K562 (cell line): ENCODE data around the gene SLC2A13. TPM values are rescaled to one million over a fixed set of nuclear protein-coding genes. Genes with fewer than 3 reads are reported as not detected.

Source experiments
- CHD2 ChIP-seq: IDR thresholded peaks from 2 replicates; pipeline ENCODE4 v1.6.1; 2011; ENCODE audit warnings: low read depth, low read length
- CTCFL ChIP-seq: IDR thresholded peaks from 2 replicates; pipeline ENCODE4 v1.6.1; 2011; ENCODE audit warnings: borderline replicate concordance, low read depth, mild to moderate bottlenecking, moderate library complexity, low read length; ENCODE audit not compliant: insufficient read depth, poor library complexity, severe bottlenecking
- ETV5 ChIP-seq: sonication (generic); formaldehyde crosslinking; IDR thresholded peaks from 2 replicates; pipeline ENCODE4 v1.4.0; 2020; ENCODE audit warnings: low read depth, mild to moderate bottlenecking, missing genetic modification reagents
- NFXL1 ChIP-seq: fragments of 450-650 bp; formaldehyde crosslinking; IDR thresholded peaks from 2 replicates; pipeline ENCODE4 v1.4.0; 2021; ENCODE audit warnings: mild to moderate bottlenecking
- SMC3 ChIP-seq: conservative IDR thresholded peaks from 2 replicates; pipeline ENCODE4 v1.6.1; 2011; ENCODE audit warnings: low read depth, low read length, improper control_type of control experiment; ENCODE audit not compliant: insufficient read depth
- USF1 ChIP-seq: sonication (generic); formaldehyde crosslinking; IDR thresholded peaks from 2 replicates; pipeline ENCODE4 v1.9.0; 2022; ENCODE audit warnings: mild to moderate bottlenecking, missing genetic modification reagents
- ZNF407 ChIP-seq: fragments of 450-650 bp; IDR thresholded peaks from 2 replicates; pipeline ENCODE4 v1.6.1; 2016; ENCODE audit warnings: low read depth
- ZNF668 ChIP-seq: fragments of 250-450 bp; sonication (Bioruptor Pico); IDR thresholded peaks from 2 replicates; pipeline ENCODE4 v1.8.0; 2022; ENCODE audit warnings: mild to moderate bottlenecking, inconsistent platforms
- polyA plus RNA-seq, 8 experiments: library from polyadenylated mRNA; depleted of rRNA in 4 of 8; stranded (reverse) in 5 of 8; unstranded in 3 of 8; fragments of >200 nt; fragmentation: Nextera tagmentation in 2 of 8; fragmentation: Illumina TruSeq in 1 of 8; extraction: Ambion mirVana in 2 of 8; extraction: Trizol in 1 of 8; gene quantifications; 2 replicates each; pipeline versions ENCODE4 v1.2.1 to v1.2.3, GENCODE V29; 2011 to 2014; ENCODE audit warnings: inconsistent platforms in 1 of 8, missing spikeins in 1 of 8
- total RNA-seq, 7 experiments: library from RNA; depleted of rRNA in 6 of 7; stranded (reverse); fragments of >200 nt in 6 of 7; fragmentation: Illumina TruSeq in 2 of 7; extraction: Trizol in 2 of 7; gene quantifications; 2 replicates each; pipeline versions ENCODE4 v1.2.1 to v1.2.3, GENCODE V29; 2011 to 2021; ENCODE audit warnings: low replicate concordance in 1 of 7

The SLC2A13 gene
- total and polyA plus RNA-seq, 9 of the 15 experiments (the other 6 are each of a cell fraction or from before 2014, with no cell fraction given): 1.7 to 12.4 (median 9.0) TPM

GRCh38 chr12:39764944-39765560 is 340.8 kb downstream of the SLC2A13 start (continued):
- TF ChIP-seq ZNF407: no peak
- TF ChIP-seq CHD2: no peak
- TF ChIP-seq USF1 (CRISPR knock-in tag): no peak
- TF ChIP-seq ETV5: no peak
- no peak for TF ChIP-seq CTCFL
- TF ChIP-seq SMC3: peak; percentile 39; the same call in 1 of the 2 replicates
- TF ChIP-seq NFXL1 (CRISPR knock-in tag): no peak
- TF ChIP-seq ZNF668: no peak
- TF ChIP-seq, all 486 proteins: peak for 5
